Fibroblast of skin of left biceps (primary cell): ENCODE data around the gene CSNK2A1.

ENCODE experiments used
- DNase-seq, 2 experiments: peaks; one replicate each; pipeline ENCODE4 v3.0.0-alpha.2; 2013; ENCODE audit warnings: low read depth in 2 of 2

The CSNK2A1 gene

GRCh38 chr20:564192-564591 lies 20.6 kb upstream of the CSNK2A1 start:
- DNase-seq: no peak

DNA sequence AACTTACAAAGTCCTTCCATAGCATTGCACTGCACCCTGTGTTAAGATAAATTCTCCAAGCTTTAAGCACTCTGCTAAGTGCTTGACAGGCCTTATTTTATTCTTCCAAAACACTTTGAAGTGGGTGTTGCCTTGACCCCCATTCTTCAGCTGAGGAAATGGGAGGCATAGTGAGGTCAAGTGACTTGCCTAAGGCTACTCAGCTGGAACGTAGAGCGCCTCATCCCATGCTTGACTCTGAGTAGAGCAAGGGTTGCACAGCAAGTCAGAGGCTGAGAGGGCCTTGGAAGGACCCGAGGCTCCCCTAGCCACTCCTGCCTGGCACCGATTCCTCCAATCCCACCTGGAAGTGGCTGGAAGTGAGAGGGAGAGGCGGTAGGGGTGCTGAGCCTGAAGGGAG lies 19.6 kb upstream of the CSNK2A1 start:
- no peak for DNase-seq

DNA sequence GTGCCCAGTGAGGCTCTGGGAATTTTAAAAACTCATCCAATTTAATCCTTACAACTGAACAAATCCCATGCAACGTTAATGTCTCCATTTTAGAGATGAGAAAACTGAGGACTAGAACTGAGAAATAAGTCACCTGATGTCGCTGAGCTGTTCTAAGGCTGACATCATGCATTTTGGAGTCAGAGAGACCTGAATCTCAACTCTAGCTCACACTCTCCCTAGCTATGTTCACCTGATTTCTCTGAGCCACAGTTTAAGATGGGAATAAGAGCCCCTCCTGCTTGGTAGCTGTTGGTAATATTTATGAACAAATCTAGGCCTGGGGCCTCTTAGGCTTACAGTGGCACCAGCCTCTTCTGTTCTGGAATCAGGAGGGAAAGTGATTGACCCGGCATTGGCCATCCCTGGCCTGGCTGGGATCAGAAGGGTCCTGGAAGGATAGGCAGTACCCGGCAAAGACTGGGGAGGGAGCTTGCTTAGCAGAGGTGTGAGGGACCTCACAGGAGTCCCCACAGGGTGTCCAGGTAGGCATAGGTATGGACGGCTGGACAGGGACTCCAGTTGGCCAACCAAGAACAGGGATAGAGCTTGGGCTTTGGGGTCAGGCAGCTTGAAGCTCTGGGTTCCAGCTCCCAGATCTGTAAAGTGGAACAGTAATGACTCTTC lies 18.8 kb upstream of the CSNK2A1 start:
- no peak for DNase-seq

DNA sequence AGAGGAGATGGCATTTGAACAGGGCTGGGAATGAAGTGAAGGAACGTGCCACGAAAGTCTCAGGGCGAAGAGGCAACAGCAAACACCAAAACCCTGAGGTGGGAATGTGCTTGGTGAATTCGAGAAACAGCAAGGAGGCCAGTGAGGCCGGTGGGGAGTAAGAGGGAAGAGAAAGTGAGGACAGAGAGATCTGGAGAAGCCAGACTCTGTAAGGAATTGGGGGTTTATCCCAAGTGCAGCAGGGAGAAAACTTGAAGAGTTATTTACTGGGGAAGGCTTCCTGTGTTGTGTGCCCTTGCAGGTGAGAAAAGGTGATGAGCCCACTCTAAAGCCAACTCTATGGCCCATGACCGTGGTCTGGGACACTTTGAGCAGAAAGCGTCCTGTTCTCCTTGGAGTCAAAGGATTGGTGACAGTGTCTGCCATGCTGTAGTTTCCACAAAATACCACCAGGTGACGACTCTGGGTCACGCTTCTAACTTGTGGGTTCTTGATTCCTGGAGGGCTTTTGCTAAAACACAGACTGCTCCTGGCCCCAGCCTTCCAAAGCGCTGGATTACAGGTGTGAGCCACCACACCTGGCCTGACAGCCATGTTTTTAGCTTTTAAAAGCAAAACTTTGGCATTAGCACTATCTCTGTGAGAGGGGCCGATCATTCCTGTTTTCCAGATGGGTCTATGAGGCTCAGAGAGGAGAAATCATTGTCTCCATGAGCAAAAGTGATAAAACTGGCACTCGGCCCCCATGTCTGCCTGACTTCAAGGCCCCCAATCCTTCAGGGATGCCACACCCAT lies 18.0 kb upstream of the CSNK2A1 start:
- peak; percentile 9 to 15 for DNase-seq

DNA sequence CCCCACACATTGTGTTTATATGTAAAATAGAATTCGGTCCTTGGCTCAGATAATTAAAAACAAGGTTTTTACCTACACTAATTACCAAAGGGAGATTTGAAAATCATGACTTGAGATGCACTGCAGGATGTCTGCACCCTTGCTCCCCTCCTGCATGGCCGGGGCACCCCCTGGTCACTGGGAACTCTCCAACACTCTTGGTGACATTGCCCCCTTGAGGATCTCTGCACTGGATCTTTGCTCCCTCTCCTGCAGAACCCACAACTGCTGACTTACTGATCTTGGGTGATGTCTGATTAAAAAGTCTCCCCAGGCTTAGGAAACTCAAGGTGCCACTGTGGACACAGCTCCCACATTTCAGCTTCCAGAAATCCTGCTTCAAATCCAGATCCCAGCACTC lies 17.1 kb upstream of the CSNK2A1 start:
- no peak for DNase-seq

DNA sequence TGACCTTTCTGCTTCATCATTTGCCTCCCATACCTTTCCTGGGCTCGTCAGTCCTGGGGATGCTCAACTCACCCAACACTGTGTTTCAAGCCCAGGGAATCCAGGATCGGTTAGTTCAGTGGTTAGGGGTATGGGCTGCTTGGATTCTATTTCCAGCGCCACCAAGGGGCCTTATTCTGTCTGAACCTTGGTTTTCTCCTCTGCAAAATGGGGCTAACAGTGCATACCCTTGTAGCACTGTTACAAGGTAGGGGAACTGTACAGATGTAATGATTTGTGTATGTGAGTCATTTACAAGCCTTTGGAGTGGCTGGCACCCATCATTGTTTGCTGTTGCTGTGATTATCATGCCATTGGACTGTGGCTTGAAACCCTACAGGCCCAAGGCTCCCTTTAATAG lies 14.5 kb upstream of the CSNK2A1 start:
- DNase-seq: no peak

DNA sequence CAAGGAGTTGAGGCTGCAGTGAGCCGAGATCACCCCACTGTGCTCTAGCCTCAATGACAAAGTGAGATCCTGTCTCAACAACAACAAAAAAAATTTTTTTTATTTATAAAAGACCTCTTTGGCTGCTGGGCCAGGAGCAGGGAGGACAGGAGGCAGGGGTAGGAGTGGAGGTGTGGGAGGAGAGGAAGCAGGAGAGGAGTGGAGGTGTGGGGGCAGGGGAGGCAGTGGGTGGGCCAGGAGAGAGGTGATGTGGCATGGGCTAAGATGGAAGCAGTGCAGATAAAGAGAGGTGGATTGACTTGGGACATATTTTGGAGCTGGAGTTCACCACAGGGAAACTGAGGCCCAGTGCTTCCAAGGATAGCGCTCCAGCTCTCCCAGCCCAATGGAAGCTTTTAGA lies 13.4 kb upstream of the CSNK2A1 start:
- DNase-seq: no peak

DNA sequence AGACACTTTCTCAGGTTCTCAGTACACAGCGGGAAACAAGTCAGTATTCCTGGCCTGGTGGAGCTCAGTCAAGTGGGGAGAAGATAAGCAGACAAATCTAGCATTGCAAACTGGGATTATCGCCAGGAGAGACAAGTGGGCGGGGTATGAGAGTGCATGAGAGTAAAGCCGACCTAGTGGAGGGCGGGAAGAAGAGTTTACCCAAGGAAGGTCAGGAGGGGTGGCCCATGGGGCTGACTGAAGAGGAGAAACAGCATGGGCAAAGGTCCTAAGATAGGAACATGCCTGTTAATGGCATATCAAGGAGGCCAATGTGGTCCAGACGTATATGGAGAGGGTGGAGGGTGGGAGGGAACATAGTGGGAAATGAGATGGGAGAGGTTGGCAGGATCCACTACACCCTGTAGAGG lies 12.4 kb upstream of the CSNK2A1 start:
- no peak for DNase-seq

- DNase-seq: no peak
These were observed 7.0 kb upstream of the CSNK2A1 start for GRCh38 chr20:550611-551010.

DNA sequence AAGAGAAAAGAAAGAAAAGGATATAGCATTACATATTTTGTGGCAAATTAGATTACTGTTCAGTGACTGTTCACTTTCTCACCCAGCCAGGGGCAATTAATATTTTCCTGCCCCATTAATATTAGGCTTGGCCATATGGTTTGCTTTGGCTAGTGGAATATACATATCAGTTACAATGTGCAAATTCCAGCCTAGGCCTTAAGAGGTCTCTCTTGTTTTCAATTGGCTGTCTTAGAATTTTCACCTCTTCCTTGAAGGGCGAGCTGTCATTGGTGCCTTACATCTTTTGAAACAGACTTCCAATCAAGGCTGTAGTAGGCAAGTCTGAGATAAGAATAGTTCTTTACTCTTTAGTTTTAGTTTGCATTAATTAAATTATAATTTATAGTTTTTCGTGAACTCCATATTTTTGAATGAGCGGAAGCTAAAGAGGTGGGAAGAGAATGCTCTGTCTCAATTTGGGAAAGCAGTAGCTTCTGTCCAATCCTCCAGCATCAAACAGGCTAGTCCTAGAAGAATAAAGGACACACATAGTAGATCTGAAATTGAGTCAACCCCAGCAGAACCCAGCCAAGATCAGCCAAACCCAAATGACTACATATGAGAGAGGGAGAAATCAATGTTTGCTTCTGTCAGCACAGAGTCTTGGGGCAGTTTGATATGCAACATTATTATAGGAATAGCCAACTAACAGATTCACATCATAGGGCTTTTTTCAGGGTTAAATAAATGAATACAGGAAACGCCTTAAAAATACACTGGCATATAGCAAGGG lies 6.3 kb upstream of the CSNK2A1 start:
- no peak for DNase-seq

- DNase-seq: no peak
These were observed 5.3 kb upstream of the CSNK2A1 start for GRCh38 chr20:548906-549305.

- no peak for DNase-seq
These were observed 3.8 kb upstream of the CSNK2A1 start for GRCh38 chr20:547394-547793.

DNA sequence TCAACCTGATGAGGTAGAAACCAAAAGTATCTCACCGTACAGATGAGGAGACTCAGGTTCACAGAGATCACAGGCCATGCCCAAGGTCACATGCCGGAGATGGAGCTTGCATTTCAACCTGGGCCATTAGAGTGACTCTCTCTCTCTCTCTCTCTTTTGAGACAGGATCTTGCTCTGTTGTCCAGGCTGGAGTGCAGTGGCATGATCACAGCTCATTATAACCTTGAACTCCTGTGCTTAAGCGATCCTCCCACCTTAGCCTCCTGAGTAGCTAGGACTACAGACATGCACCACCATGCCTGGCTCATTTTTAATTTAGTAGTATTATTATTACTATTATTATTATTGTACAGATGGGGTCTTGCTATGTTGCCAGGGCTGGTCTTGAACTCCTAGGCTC lies 2.8 kb upstream of the CSNK2A1 start:
- DNase-seq: no peak

- no peak for DNase-seq
These were observed 649 bp upstream of the CSNK2A1 start for GRCh38 chr20:544153-544725.

DNA sequence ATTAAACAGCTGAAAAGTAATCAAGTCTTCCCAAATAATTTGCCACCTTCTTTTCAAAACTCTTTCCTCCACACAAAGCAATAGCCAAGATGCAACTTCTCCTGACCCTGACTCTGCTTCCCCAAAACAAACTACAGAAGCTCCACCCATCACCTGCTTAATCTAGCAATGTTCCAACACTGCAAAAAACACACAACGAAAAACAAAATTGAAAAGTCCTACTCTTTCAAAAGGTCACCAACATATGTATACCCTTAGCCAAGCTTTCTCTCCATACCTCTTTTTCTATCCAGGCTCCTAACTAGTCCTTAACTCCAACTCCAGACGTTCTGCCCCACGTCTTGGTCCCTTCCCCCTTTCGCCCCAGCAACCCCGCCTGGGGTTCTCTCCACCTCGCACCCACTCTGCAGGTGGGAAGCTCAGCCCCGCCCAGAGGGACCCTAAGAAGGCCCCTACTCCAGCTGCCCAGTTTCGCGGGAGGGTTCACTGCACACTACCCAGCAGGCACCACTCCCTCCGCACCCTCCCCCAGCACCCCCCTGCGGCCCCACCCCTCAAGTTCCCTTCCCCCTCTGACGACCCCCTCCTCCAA lies 717 bp downstream of the CSNK2A1 start:
- no peak for DNase-seq

- DNase-seq: no peak
These were observed 3.0 kb downstream of the CSNK2A1 start for GRCh38 chr20:540391-541201.

- no peak for DNase-seq
These were observed 3.7 kb downstream of the CSNK2A1 start for GRCh38 chr20:539848-540247.

GRCh38 chr20:539191-539590 lies 4.4 kb downstream of the CSNK2A1 start:
- DNase-seq: no peak

- no peak for DNase-seq
These were observed 5.6 kb downstream of the CSNK2A1 start for GRCh38 chr20:537983-538382.

DNA sequence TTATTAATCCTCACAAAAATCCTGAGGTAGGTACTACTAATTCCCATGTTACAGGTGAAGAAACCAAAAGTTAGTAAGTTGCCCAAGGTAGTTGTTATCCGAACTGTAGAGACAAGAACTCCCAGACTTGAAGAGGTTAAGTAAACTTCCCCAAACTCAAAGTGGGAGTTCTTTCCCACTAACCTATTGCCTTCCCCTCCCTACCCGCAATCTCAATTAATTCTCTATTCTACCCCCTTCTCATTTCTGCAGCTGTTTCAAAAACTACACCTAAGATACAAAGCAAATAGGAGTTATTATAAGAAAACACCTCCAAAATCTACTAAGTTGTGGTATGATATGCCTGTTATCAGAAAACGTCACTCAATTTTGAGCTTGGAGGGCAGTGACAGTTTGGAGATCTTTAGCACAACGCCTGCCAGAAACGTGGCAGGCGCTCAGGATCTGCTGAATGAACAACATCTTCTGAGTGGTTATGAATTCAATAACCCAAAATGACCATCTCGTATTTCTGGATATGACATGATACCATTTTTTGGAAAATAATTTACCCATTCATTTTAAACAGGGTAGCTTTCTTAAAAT lies 7.1 kb downstream of the CSNK2A1 start:
- no peak for DNase-seq

GRCh38 chr20:535958-536357 lies 7.6 kb downstream of the CSNK2A1 start:
- no peak for DNase-seq
